Glomerular visceral epithelial cell (primary cell): ENCODE results near the gene NELFA.
A peak's percentile ranks its signal among the peaks of the same experiment; 100 is the strongest.

Source experiments
- DNase-seq: peaks from one replicate; pipeline ENCODE4 v3.0.0-alpha.2; 2016; ENCODE audit errors: extremely low spot score

NELFA gene

GRCh38 chr4:1982124-1983052 lies 26.4 kb downstream of the NELFA start:
- DNase-seq: no peak

GRCh38 chr4:1981251-1982058 lies 27.3 kb downstream of the NELFA start:
- DNase-seq: no peak

- DNase-seq: no peak
Observed at GRCh38 chr4:1980561-1981041, 28.2 kb downstream of the NELFA start.

GRCh38 chr4:1979477-1980196 lies 29.1 kb downstream of the NELFA start:
- no peak for DNase-seq

- no peak for DNase-seq
Observed at GRCh38 chr4:1978741-1979476, 29.9 kb downstream of the NELFA start.

- DNase-seq: no peak
Observed at GRCh38 chr4:1978226-1978625, 30.5 kb downstream of the NELFA start.

- DNase-seq: no peak
Observed at GRCh38 chr4:1976416-1977352, 32.1 kb downstream of the NELFA start.

- no peak for DNase-seq
Observed at GRCh38 chr4:1975880-1976279, 32.9 kb downstream of the NELFA start.

- DNase-seq: no peak
Observed at GRCh38 chr4:1975391-1975801, 33.4 kb downstream of the NELFA start.

GRCh38 chr4:1974840-1975239 lies 33.9 kb downstream of the NELFA start:
- no peak for DNase-seq

GRCh38 chr4:1973661-1974060 lies 35.1 kb downstream of the NELFA start:
- DNase-seq: no peak

- no peak for DNase-seq
Observed at GRCh38 chr4:1973218-1973617, 35.6 kb downstream of the NELFA start.

- no peak for DNase-seq
Observed at GRCh38 chr4:1972414-1972813, 36.4 kb downstream of the NELFA start.

- DNase-seq: no peak
Observed at GRCh38 chr4:1971456-1972200, 37.1 kb downstream of the NELFA start.

GRCh38 chr4:1970926-1971325 lies 37.8 kb downstream of the NELFA start:
- DNase-seq: no peak

- DNase-seq: peak; percentile 19
Observed at GRCh38 chr4:1969928-1970723, 38.6 kb downstream of the NELFA start.

- DNase-seq: no peak
Observed at GRCh38 chr4:1968686-1969295, 40.0 kb downstream of the NELFA start.

- DNase-seq: no peak
Observed at GRCh38 chr4:1967512-1968149, 41.1 kb downstream of the NELFA start.
